ENCODE results near the gene PRM1. TPM values are rescaled to one million over a fixed set of nuclear protein-coding genes. Genes with fewer than 3 reads are reported as not detected.

Gene PRM1
- total RNA-seq, 1 experiment from 2014 or later = not detected

GRCh38 chr16:11310634-11310977 lies 29.5 kb upstream of the PRM1 start:
- no peaks in the 10 kb centered on the region for H3K27me3 ChIP-seq (ENCODE audit: control insufficient read depth, insufficient read depth, low read length)
- no peaks in the 10 kb centered on the region for H3K9me3 ChIP-seq (ENCODE audit: control insufficient read depth, insufficient read depth, low read depth, low read length)
- POLR2A ChIA-PET = no interaction called here
- DNase-seq (ENCODE audit: low read depth, low spot score) (no peak), ATAC-seq (no peak)
- no TSS peak for BruUV-seq (replicated peaks)
- intact Hi-C loops (cut with micrococcal nuclease; ENCODE audit: unreplicated experiment) = no loop called here
- TF ChIP-seq SIN3A (IDR thresholded peaks at IDR 0.05; ENCODE audit: borderline replicate concordance, insufficient read depth, low read depth, low read length) (no peak), CTCF (IDR thresholded peaks at IDR 0.05) (no peak)
- CTCF ChIA-PET = no interaction called here
- H3K36me3 ChIP-seq (ENCODE audit: control insufficient read depth, insufficient read depth, low read length) = no peaks in the 10 kb centered on the region
- no peak overlapping the region for H3K4me3 ChIP-seq (ENCODE audit: low read depth in 2 of 2, low read length in 2 of 2)
- H3K4me1 ChIP-seq (ENCODE audit: control insufficient read depth, insufficient read depth, low read length) = peaks cover 21% of the 10 kb centered on the region
- H3K27ac ChIP-seq (ENCODE audit: low read length) = no peak overlapping the region
- in situ Hi-C loops (cut with HindIII; ENCODE audit: low pct_unique_long_range_greater_than_20kb, low sequenced_read_pairs) = no loop called here

- DNase-seq (ENCODE audit: low read depth, low spot score) (no peak), ATAC-seq (no peak)
- H3K4me3 ChIP-seq (ENCODE audit: low read depth in 2 of 2, low read length in 2 of 2) = no peak overlapping the region
- ChIA-PET CTCF (no interaction called here), POLR2A (no interaction called here)
- no peaks in the 10 kb centered on the region for H3K9me3 ChIP-seq (ENCODE audit: control insufficient read depth, insufficient read depth, low read depth, low read length)
- intact Hi-C loops (cut with micrococcal nuclease; ENCODE audit: unreplicated experiment) (no loop called here), in situ Hi-C loops (cut with HindIII; ENCODE audit: low pct_unique_long_range_greater_than_20kb, low sequenced_read_pairs) (no loop called here)
- no peak overlapping the region for H3K27ac ChIP-seq (ENCODE audit: low read length)
- BruUV-seq (replicated peaks) = no TSS peak
- TF ChIP-seq POLR2AphosphoS5 (IDR thresholded peaks at IDR 0.05; ENCODE audit: low read depth, low read length) = no peak
- no peak for TF ChIP-seq REST (IDR thresholded peaks at IDR 0.05; ENCODE audit: insufficient read depth in 1 of 2, low read depth in 2 of 2, low read length in 1 of 2)
- no peak for TF ChIP-seq CTCF (IDR thresholded peaks at IDR 0.05)
- no peak for TF ChIP-seq TCF7L2 (IDR thresholded peaks at IDR 0.05; ENCODE audit: low read depth, low read length)
- TF ChIP-seq SIN3A (IDR thresholded peaks at IDR 0.05; ENCODE audit: borderline replicate concordance, insufficient read depth, low read depth, low read length) = no peak
- no peaks in the 10 kb centered on the region for H3K36me3 ChIP-seq (ENCODE audit: control insufficient read depth, insufficient read depth, low read length)
- peaks cover 21% of the 10 kb centered on the region for H3K4me1 ChIP-seq (ENCODE audit: control insufficient read depth, insufficient read depth, low read length)
- H3K27me3 ChIP-seq (ENCODE audit: control insufficient read depth, insufficient read depth, low read length) = no peaks in the 10 kb centered on the region
Measured at GRCh38 chr16:11309895-11310633, 28.9 kb upstream of the PRM1 start.

All from Panc1 (cell line).